ENCODE results near the gene CHPF2. TPM values are rescaled to one million over a fixed set of nuclear protein-coding genes. Genes with fewer than 3 reads are reported as not detected.

Gene CHPF2
- total RNA-seq, 4 donors from 2014 or later = 31.4 to 50.2 (median 43.2) TPM

DNA sequence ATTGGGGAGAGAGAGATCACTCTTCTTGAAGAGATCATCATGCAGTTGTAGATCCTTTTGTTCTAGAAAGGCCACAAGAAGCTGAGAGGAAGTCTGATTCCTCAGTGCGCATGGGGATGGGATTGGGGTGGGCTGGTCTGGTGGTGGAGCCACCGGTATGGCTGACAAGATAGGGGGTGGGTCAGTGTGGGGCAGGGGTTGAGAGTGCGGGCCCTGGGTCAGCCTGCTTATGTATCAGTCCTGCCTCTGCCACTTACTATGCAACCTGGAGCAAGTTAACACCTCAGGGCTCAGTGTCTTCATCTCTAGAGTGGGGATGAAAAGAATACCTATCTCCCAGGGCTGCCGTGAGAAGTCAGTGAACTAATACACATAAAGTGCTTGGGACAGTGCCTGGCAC lies 8.3 kb downstream of the CHPF2 start:
- Histone ChIP-seq H3K36me3 (peaks cover 0 to 47% (median 0%) of the 10 kb centered on the region in 3 donors), H3K27me3 (no peaks in the 10 kb centered on the region), H3K4me3 (no peak overlapping the region), H3K27ac (no peak overlapping the region), H3K9me3 (peaks cover 0 to 4% (median 0%) of the 10 kb centered on the region in 4 donors), H3K4me1 (peaks cover 0 to 26% (median 16%) of the 10 kb centered on the region in 4 donors)
- TF ChIP-seq, protein P1, sequence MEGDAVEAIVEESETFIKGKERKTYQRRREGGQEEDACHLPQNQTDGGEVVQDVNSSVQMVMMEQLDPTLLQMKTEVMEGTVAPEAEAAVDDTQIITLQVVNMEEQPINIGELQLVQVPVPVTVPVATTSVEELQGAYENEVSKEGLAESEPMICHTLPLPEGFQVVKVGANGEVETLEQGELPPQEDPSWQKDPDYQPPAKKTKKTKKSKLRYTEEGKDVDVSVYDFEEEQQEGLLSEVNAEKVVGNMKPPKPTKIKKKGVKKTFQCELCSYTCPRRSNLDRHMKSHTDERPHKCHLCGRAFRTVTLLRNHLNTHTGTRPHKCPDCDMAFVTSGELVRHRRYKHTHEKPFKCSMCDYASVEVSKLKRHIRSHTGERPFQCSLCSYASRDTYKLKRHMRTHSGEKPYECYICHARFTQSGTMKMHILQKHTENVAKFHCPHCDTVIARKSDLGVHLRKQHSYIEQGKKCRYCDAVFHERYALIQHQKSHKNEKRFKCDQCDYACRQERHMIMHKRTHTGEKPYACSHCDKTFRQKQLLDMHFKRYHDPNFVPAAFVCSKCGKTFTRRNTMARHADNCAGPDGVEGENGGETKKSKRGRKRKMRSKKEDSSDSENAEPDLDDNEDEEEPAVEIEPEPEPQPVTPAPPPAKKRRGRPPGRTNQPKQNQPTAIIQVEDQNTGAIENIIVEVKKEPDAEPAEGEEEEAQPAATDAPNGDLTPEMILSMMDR (IDR thresholded peaks at IDR 0.05) = no peak
- TF ChIP-seq POLR2A (IDR thresholded peaks at IDR 0.05) = no peak
- DNase-seq = no peak

DNA sequence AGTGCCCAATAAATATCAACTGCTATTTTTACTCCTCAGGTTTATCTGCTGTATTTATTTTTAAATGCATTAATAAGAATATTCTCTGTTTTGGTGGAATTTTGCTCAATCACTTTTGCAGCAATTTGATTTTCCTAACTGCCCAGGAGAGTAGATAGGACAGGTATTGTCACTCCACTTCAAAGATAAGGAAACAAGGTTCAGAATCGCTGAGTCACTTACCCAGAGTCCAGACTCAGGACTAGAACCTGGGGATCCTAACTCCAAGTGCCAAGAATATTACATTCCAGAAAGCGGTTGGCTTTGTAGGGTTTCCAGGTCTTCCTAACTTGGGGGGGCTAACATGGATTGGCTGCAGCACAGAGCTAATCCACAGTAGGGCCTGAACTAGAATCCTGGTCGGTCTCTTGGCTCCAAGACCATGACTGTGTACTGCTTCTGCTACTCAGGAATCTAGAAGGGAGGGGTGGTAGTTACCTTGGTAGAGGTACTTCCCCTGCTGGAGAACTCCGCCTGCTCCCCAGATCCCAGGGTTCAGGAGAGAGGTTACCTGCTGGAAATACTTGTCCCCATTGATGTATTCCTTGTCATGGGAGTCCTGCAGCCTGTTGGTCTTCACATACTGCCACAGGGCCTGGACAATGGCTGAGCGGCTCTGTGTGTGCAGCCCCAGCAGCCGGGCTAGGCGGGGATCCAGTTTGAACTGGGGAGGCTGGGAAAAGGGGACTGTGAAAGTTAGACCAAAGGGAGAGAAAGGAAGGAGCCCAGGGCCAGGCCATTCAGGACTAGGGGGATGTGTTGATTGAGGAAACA lies 8.9 kb downstream of the CHPF2 start:
- H3K9me3 ChIP-seq = peaks cover 0 to 5% (median 0%) of the 10 kb centered on the region in 4 donors
- H3K27ac ChIP-seq = no peak overlapping the region
- DNase-seq = peak in 1 of 3 donors; percentile 32
- H3K36me3 ChIP-seq = peaks cover 0 to 40% (median 0%) of the 10 kb centered on the region in 3 donors
- no peak overlapping the region for H3K4me3 ChIP-seq
- peaks cover 0 to 32% (median 19%) of the 10 kb centered on the region in 4 donors for H3K4me1 ChIP-seq
- no peaks in the 10 kb centered on the region for H3K27me3 ChIP-seq
- TF ChIP-seq, protein P1 (IDR thresholded peaks at IDR 0.05) = no peak
- TF ChIP-seq POLR2A (IDR thresholded peaks at IDR 0.05) = no peak

DNA sequence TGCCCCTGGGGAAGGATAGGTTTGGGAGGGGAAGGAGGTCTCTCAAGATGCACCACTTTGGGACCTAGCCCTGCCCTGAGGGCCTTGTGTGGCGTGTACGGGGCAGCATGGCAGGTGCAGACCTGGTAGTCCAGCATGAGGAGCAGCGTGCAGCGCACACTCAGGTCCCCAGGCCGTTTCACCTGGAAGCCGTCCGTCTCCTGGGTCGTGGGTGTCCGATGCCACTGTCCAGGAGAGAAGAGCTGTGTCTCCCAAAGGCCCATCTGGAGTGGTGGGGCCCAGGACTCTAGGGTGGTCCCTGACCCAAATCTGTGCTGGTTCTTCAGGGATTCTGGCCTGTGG lies 9.4 kb downstream of the CHPF2 start:
- H3K4me3 ChIP-seq = no peak overlapping the region
- no peaks in the 10 kb centered on the region for H3K27me3 ChIP-seq
- peaks cover 0 to 5% (median 0%) of the 10 kb centered on the region in 4 donors for H3K9me3 ChIP-seq
- TF ChIP-seq, protein P1 (IDR thresholded peaks at IDR 0.05) = no peak
- no peak for TF ChIP-seq POLR2A (IDR thresholded peaks at IDR 0.05)
- H3K27ac ChIP-seq = no peak overlapping the region
- no peak for DNase-seq
- H3K4me1 ChIP-seq = peaks cover 0 to 36% (median 19%) of the 10 kb centered on the region in 4 donors
- peaks cover 0 to 36% (median 0%) of the 10 kb centered on the region in 3 donors for H3K36me3 ChIP-seq

DNA sequence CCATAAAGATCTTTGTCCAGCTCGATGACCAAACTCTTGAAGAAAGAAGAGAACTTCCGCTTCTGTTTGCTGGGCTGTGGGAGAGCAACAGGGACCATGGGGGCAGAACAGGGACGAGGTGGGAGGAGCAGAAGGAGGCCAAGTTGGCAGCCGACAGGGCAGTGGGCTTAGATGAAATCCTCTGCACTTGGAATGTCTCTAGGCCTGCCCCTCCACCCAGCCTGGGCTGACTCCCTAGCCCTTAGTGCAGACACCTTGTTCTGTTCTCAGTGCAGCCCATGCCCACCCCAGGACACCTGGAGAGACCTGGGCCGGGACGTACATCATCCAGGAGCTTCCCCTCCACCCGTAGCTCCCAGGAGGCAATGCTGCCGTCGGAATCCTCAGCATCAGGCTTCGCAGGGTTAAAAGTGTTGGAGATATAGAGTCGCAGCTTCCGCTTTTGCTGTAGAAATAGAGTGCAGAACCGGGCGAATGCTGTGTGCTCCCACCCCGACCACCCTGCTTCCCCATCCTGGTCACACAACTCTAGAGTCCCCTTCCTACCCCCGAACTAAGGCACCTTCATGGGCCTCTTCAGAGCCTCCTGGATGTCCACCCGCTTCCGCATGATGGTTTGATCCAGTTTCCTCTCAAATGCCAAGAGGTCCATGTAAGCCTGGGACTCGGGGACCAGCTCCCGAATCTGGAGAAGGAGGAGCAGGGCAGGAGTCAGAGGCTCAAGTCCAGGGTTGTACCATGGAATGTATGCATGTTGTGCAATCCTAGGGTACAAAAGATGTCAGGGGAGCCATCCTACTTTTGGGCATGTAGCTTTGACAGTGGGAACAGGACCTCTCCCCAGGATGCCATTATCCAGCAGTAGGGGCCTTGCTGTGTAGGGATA lies 10.1 kb downstream of the CHPF2 start:
- Histone ChIP-seq H3K4me1 (peaks cover 0 to 39% (median 20%) of the 10 kb centered on the region in 4 donors), H3K9me3 (peaks cover 0 to 5% (median 0%) of the 10 kb centered on the region in 4 donors), H3K27ac (no peak overlapping the region), H3K36me3 (peaks cover 0 to 30% (median 0%) of the 10 kb centered on the region in 3 donors), H3K27me3 (no peaks in the 10 kb centered on the region), H3K4me3 (no peak overlapping the region)
- TF ChIP-seq POLR2A (IDR thresholded peaks at IDR 0.05) = no peak
- TF ChIP-seq, protein P1 (IDR thresholded peaks at IDR 0.05) = no peak
- DNase-seq = peak in 1 of 3 donors; percentile 30

DNA sequence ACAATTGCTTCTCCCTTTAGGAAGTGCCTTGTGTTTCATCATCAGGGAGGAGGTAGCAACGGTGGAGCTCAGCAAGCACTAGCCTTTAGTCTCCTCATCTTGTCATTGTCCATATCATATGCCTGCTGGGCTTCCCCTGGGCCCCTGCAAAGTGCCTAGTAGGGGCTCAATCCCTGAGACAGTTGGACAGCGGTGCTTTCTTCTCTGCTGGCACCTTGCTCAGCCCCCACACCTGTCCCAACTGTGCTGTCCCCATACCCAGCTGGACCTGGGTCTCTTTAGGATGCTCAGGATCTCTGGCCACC lies 10.7 kb downstream of the CHPF2 start:
- peak overlapping the region in 2 of 4 donors; percentile 21 to 41 for H3K4me3 ChIP-seq
- H3K36me3 ChIP-seq = peaks cover 0 to 24% (median 0%) of the 10 kb centered on the region in 3 donors
- peaks cover 0 to 5% (median 0%) of the 10 kb centered on the region in 4 donors for H3K9me3 ChIP-seq
- no peak overlapping the region for H3K27ac ChIP-seq
- peak in 1 of 3 donors; percentile 40 for DNase-seq
- peaks cover 0 to 44% (median 25%) of the 10 kb centered on the region in 4 donors for H3K4me1 ChIP-seq
- TF ChIP-seq, protein P1 (IDR thresholded peaks at IDR 0.05) = no peak
- no peak for TF ChIP-seq POLR2A (IDR thresholded peaks at IDR 0.05)
- H3K27me3 ChIP-seq = no peaks in the 10 kb centered on the region
